BE2C (cell line): ENCODE measurements around the gene ZNF90.
"Not testable (repeated sequence)": the region's sequence is repeated elsewhere in the genome, so short reads cannot be mapped to it uniquely, and the experiment has no call there.

Experiments used
- DNase-seq: peaks from one replicate; pipeline ENCODE4 v3.0.0-alpha.2; 2020
- H3K27me3 ChIP-seq: fragments of 250-450 bp; sonication (Bioruptor Pico); 2 replicates; pipeline ENCODE4 v1.5.1; 2020; ENCODE audit warnings: mild to moderate bottlenecking
- H3K36me3 ChIP-seq: fragments of 250-450 bp; sonication (Bioruptor Pico); 2 replicates; pipeline ENCODE4 v1.5.1; 2020; ENCODE audit warnings: mild to moderate bottlenecking
- H3K4me1 ChIP-seq: fragments of 250-450 bp; sonication (Bioruptor Pico); 2 replicates; pipeline ENCODE4 v1.5.1; 2020
- H3K4me3 ChIP-seq: 2 replicates; pipeline ENCODE4 v1.5.1; 2011; ENCODE audit warnings: low read depth, low read length
- H3K9me3 ChIP-seq: fragments of 250-450 bp; sonication (Bioruptor Pico); 2 replicates; pipeline ENCODE4 v1.5.1; 2020
- CTCF ChIP-seq: IDR thresholded peaks from 2 replicates; pipeline ENCODE4 v1.5.1; 2012; ENCODE audit warnings: mild to moderate bottlenecking, low read depth, low read length

The ZNF90 gene

GRCh38 chr19:20151617-20152145 is 73.9 kb downstream of the ZNF90 start:
- no peaks in the 10 kb centered on the region for H3K36me3 ChIP-seq
- H3K4me3 ChIP-seq: no peak overlapping the region
- TF ChIP-seq CTCF: no peak
- H3K27me3 ChIP-seq: no peaks in the 10 kb centered on the region
- H3K9me3 ChIP-seq: no peaks in the 10 kb centered on the region
- H3K4me1 ChIP-seq: no peaks in the 10 kb centered on the region
- DNase-seq: no peak

GRCh38 chr19:20152506-20152905 is 74.7 kb downstream of the ZNF90 start:
- not testable (repeated sequence) for H3K27me3 ChIP-seq, H3K9me3 ChIP-seq, DNase-seq, H3K4me3 ChIP-seq, H3K4me1 ChIP-seq, H3K36me3 ChIP-seq

- H3K36me3 ChIP-seq: no peaks in the 10 kb centered on the region
- no peak for DNase-seq
Measured at GRCh38 chr19:20153281-20153680, 75.5 kb downstream of the ZNF90 start.

GRCh38 chr19:20154636-20155035 is 76.8 kb downstream of the ZNF90 start:
- Histone ChIP-seq H3K36me3 (no peaks in the 10 kb centered on the region), H3K27me3 (no peaks in the 10 kb centered on the region), H3K4me1 (no peaks in the 10 kb centered on the region), H3K9me3 (no peaks in the 10 kb centered on the region), H3K4me3 (no peak overlapping the region)
- DNase-seq: peak; percentile 30
- no peak for TF ChIP-seq CTCF

More at GRCh38 chr19:20153281-20153680, 75.5 kb downstream of the ZNF90 start:
- Histone ChIP-seq H3K4me1 (no peaks in the 10 kb centered on the region), H3K27me3 (no peaks in the 10 kb centered on the region), H3K4me3 (no peak overlapping the region), H3K9me3 (no peaks in the 10 kb centered on the region)
- TF ChIP-seq CTCF: no peak

- no peak for DNase-seq
- no peak for TF ChIP-seq CTCF
- Histone ChIP-seq H3K36me3 (no peaks in the 10 kb centered on the region), H3K4me3 (no peak overlapping the region), H3K9me3 (no peaks in the 10 kb centered on the region), H3K27me3 (no peaks in the 10 kb centered on the region), H3K4me1 (no peaks in the 10 kb centered on the region)
Measured at GRCh38 chr19:20162821-20163220, 85.0 kb downstream of the ZNF90 start.

- no peak for DNase-seq
- Histone ChIP-seq H3K36me3 (peaks cover 5% of the 10 kb centered on the region; the same call in 1 of the 2 replicates), H3K4me1 (no peaks in the 10 kb centered on the region), H3K9me3 (no peaks in the 10 kb centered on the region), H3K27me3 (no peaks in the 10 kb centered on the region), H3K4me3 (no peak overlapping the region)
- no peak for TF ChIP-seq CTCF
Measured at GRCh38 chr19:20164456-20164855, 86.7 kb downstream of the ZNF90 start.
